K562 (cell line): ENCODE results near the gene GDF15. TPM values are rescaled to one million over a fixed set of nuclear protein-coding genes. Genes with fewer than 3 reads are reported as not detected.

ENCODE experiments used
- BRF1 ChIP-seq: IDR thresholded peaks from 3 replicates; pipeline ENCODE4 v1.6.1; 2011; ENCODE audit warnings: borderline replicate concordance, mild to moderate bottlenecking; ENCODE audit not compliant: insufficient read length; ENCODE audit errors: extremely low read depth
- CREB1 ChIP-seq, 2 experiments: sonication (generic) in 1 of 2; formaldehyde crosslinking in 1 of 2; IDR thresholded peaks; 2 replicates each; pipeline versions ENCODE4 v1.6.1 to v1.8.0; 2012 to 2022; ENCODE audit warnings: inconsistent platforms in 1 of 2, mild to moderate bottlenecking in 1 of 2, missing genetic modification reagents in 1 of 2, moderate library complexity in 1 of 2
- E2F6 ChIP-seq, 2 experiments: IDR thresholded peaks; 2 replicates each; pipeline ENCODE4 v1.6.1; 2011; ENCODE audit warnings: borderline replicate concordance in 1 of 2, control low read depth in 1 of 2, low read depth in 1 of 2, low read length in 1 of 2, mild to moderate bottlenecking in 1 of 2, mixed read lengths in 1 of 2, moderate library complexity in 1 of 2; ENCODE audit not compliant: insufficient read depth in 1 of 2, insufficient read length in 1 of 2, poor library complexity in 1 of 2, severe bottlenecking in 1 of 2; ENCODE audit errors: extremely low read depth in 1 of 2
- KLF13 ChIP-seq: fragments of 450-650 bp; IDR thresholded peaks from 2 replicates; pipeline ENCODE4 v1.6.1; 2016; ENCODE audit warnings: missing genetic modification characterization, low read depth, mild to moderate bottlenecking, missing compliant biosample characterization, moderate library complexity, borderline replicate concordance
- MCM3 ChIP-seq: fragments of 450-650 bp; IDR thresholded peaks from 2 replicates; pipeline ENCODE4 v1.6.1; 2016
- POLR2H ChIP-seq: IDR thresholded peaks from 2 replicates; pipeline ENCODE4 v1.6.1; 2016; ENCODE audit warnings: missing genetic modification characterization, low read depth, mild to moderate bottlenecking, control low read depth, missing compliant biosample characterization, moderate library complexity
- RB1 ChIP-seq: fragments of 450-650 bp; IDR thresholded peaks from 2 replicates; pipeline ENCODE4 v1.6.1; 2017; ENCODE audit warnings: low read depth, mild to moderate bottlenecking
- RBM22 ChIP-seq: fragments of 200-400 bp; formaldehyde crosslinking; IDR thresholded peaks from 2 replicates; pipeline ENCODE4 v1.6.1; 2018; ENCODE audit warnings: low read length, low read depth; ENCODE audit not compliant: poor library complexity, severe bottlenecking
- SMAD3 ChIP-seq: fragments of 450-650 bp; formaldehyde crosslinking; conservative IDR thresholded peaks from 2 replicates; pipeline ENCODE4 v1.4.0; 2020; ENCODE audit warnings: mild to moderate bottlenecking
- SNAPC5 ChIP-seq: fragments of 250-450 bp; sonication (Bioruptor Pico); IDR thresholded peaks from 2 replicates; pipeline ENCODE4 v1.8.0; 2021; ENCODE audit warnings: moderate library complexity, mild to moderate bottlenecking, inconsistent platforms
- USF2 ChIP-seq: sonication (generic); formaldehyde crosslinking; IDR thresholded peaks from 2 replicates; pipeline ENCODE4 v1.5.0; 2020; ENCODE audit warnings: missing genetic modification reagents
- ZNF561 ChIP-seq: fragments of 450-650 bp; formaldehyde crosslinking; conservative IDR thresholded peaks from 2 replicates; pipeline ENCODE4 v1.4.0; 2020; ENCODE audit warnings: mild to moderate bottlenecking, moderate library complexity
- ZZZ3 ChIP-seq: fragments of 450-650 bp; IDR thresholded peaks from 2 replicates; pipeline ENCODE4 v1.6.1; 2016; ENCODE audit warnings: antibody characterized with exemption, mild to moderate bottlenecking, moderate library complexity
- polyA plus RNA-seq, 8 experiments: library from polyadenylated mRNA; depleted of rRNA in 4 of 8; stranded (reverse) in 5 of 8; unstranded in 3 of 8; fragments of >200 nt; fragmentation: Nextera tagmentation in 2 of 8; fragmentation: Illumina TruSeq in 1 of 8; extraction: Ambion mirVana in 2 of 8; extraction: Trizol in 1 of 8; gene quantifications; 2 replicates each; pipeline versions ENCODE4 v1.2.1 to v1.2.3, GENCODE V29; 2011 to 2014; ENCODE audit warnings: inconsistent platforms in 1 of 8, missing spikeins in 1 of 8
- total RNA-seq, 7 experiments: library from RNA; depleted of rRNA in 6 of 7; stranded (reverse); fragments of >200 nt in 6 of 7; fragmentation: Illumina TruSeq in 2 of 7; extraction: Trizol in 2 of 7; gene quantifications; 2 replicates each; pipeline versions ENCODE4 v1.2.1 to v1.2.3, GENCODE V29; 2011 to 2021; ENCODE audit warnings: low replicate concordance in 1 of 7
- TF ChIP-seq, protein P1 (sequence below): sonication (generic); formaldehyde crosslinking; IDR thresholded peaks from 2 replicates; pipeline ENCODE4 v1.8.1; 2023; ENCODE audit warnings: missing genetic modification reagents, mild to moderate bottlenecking, borderline replicate concordance
- TF ChIP-seq, protein P2 (sequence below): fragments of 200-400 bp; formaldehyde crosslinking; IDR thresholded peaks from 2 replicates; pipeline ENCODE4 v1.6.1; 2017; ENCODE audit warnings: mild to moderate bottlenecking, low read depth, low read length, moderate library complexity
- TF ChIP-seq, protein P3 (sequence below), 2 experiments: fragments of 250-450 bp in 1 of 2; fragments of 450-650 bp in 1 of 2; sonication (Bioruptor Pico) in 1 of 2; IDR thresholded peaks; 2 replicates each; pipeline versions ENCODE4 v1.6.1 to v1.8.0; 2016 to 2021; ENCODE audit warnings: mild to moderate bottlenecking in 2 of 2, moderate library complexity in 2 of 2, missing compliant biosample characterization in 1 of 2, missing genetic modification characterization in 1 of 2

The GDF15 gene
- total and polyA plus RNA-seq, 9 of the 15 experiments (the other 6 are each of a cell fraction or from before 2014, with no cell fraction given) = 2.3 to 82.4 (median 12.5) TPM

DNA sequence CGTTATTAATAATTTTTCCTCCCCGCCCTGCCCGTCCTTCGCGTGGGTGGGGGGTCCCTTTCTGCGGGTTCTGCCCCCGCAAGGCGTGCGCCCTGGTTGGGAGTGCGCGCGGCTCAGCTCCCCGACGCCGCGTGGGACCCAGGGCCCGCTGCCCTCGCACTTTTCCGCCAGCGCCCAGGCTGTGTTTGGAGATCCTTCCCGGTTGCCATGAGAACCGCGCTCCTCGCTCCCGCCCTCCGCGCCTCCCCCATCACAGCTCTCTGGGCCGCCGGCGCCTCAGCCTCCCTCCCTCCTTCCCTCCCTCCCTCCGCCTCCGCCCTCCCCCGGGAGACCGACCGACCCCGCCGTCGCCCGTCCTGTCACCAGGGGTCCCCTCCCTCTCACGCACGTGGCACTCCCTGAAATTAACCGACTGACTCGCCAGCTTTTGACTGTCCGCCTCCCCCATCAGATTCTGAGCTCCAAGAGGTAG is 30.9 kb downstream of the GDF15 start (continued):
- TF ChIP-seq, protein P1, sequence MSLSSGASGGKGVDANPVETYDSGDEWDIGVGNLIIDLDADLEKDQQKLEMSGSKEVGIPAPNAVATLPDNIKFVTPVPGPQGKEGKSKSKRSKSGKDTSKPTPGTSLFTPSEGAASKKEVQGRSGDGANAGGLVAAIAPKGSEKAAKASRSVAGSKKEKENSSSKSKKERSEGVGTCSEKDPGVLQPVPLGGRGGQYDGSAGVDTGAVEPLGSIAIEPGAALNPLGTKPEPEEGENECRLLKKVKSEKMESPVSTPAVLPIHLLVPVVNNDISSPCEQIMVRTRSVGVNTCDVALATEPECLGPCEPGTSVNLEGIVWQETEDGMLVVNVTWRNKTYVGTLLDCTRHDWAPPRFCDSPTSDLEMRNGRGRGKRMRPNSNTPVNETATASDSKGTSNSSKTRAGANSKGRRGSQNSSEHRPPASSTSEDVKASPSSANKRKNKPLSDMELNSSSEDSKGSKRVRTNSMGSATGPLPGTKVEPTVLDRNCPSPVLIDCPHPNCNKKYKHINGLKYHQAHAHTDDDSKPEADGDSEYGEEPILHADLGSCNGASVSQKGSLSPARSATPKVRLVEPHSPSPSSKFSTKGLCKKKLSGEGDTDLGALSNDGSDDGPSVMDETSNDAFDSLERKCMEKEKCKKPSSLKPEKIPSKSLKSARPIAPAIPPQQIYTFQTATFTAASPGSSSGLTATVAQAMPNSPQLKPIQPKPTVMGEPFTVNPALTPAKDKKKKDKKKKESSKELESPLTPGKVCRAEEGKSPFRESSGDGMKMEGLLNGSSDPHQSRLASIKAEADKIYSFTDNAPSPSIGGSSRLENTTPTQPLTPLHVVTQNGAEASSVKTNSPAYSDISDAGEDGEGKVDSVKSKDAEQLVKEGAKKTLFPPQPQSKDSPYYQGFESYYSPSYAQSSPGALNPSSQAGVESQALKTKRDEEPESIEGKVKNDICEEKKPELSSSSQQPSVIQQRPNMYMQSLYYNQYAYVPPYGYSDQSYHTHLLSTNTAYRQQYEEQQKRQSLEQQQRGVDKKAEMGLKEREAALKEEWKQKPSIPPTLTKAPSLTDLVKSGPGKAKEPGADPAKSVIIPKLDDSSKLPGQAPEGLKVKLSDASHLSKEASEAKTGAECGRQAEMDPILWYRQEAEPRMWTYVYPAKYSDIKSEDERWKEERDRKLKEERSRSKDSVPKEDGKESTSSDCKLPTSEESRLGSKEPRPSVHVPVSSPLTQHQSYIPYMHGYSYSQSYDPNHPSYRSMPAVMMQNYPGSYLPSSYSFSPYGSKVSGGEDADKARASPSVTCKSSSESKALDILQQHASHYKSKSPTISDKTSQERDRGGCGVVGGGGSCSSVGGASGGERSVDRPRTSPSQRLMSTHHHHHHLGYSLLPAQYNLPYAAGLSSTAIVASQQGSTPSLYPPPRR = no peak
- TF ChIP-seq E2F6 (IDR thresholded peaks at IDR 0.05; ENCODE audit: borderline replicate concordance in 1 of 2, extremely low read depth in 1 of 2, insufficient read depth in 1 of 2, insufficient read length in 1 of 2, low read depth in 1 of 2, low read length in 1 of 2, poor library complexity in 1 of 2, severe bottlenecking in 1 of 2) (peak; percentile 72 to 93), RB1 (peak; percentile 64), ZNF561 (CRISPR knock-in tag) (no peak), BRF1 (no peak), USF2 (CRISPR knock-in tag) (0 out of 2 replicates have a peak, but pooled peaks have one; percentile 24), SMAD3 (CRISPR knock-in tag) (no peak), CREB1 (IDR thresholded peaks at IDR 0.05) (no peak; the same call in 1 of the 2 replicates), CREB1 (CRISPR knock-in tag; IDR thresholded peaks at IDR 0.05) (peak; percentile 62; the same call in 1 of the 2 replicates), SNAPC5 (no peak), POLR2H (tag) (no peak), RBM22 (peak; percentile 86), MCM3 (no peak), ZZZ3 (no peak), KLF13 (tag) (no peak)
- TF ChIP-seq, protein P2, sequence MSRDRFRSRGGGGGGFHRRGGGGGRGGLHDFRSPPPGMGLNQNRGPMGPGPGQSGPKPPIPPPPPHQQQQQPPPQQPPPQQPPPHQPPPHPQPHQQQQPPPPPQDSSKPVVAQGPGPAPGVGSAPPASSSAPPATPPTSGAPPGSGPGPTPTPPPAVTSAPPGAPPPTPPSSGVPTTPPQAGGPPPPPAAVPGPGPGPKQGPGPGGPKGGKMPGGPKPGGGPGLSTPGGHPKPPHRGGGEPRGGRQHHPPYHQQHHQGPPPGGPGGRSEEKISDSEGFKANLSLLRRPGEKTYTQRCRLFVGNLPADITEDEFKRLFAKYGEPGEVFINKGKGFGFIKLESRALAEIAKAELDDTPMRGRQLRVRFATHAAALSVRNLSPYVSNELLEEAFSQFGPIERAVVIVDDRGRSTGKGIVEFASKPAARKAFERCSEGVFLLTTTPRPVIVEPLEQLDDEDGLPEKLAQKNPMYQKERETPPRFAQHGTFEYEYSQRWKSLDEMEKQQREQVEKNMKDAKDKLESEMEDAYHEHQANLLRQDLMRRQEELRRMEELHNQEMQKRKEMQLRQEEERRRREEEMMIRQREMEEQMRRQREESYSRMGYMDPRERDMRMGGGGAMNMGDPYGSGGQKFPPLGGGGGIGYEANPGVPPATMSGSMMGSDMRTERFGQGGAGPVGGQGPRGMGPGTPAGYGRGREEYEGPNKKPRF = no peak
- TF ChIP-seq, protein P3, sequence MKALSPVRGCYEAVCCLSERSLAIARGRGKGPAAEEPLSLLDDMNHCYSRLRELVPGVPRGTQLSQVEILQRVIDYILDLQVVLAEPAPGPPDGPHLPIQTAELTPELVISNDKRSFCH (CRISPR knock-in tag; IDR thresholded peaks at IDR 0.05) = no peak
- TF ChIP-seq, protein P3 (tag; IDR thresholded peaks at IDR 0.05) = no peak
